Stimulated activated CD4-positive, alpha-beta T cell treated with anti-CD3 and anti-CD28 coated beads, Interleukin-12 subunit alpha, Interleukin-12 subunit beta, amount 100 ng/mL, for 48 hours (primary cell): ENCODE data around the gene GASK1B.

ENCODE experiments used
- DNase-seq, 3 donors: peaks; one replicate each; pipeline ENCODE4 v3.0.0-alpha.2; 2020; ENCODE audit warnings: low read depth in 2 of 3, low spot score in 1 of 3

Gene GASK1B

DNA sequence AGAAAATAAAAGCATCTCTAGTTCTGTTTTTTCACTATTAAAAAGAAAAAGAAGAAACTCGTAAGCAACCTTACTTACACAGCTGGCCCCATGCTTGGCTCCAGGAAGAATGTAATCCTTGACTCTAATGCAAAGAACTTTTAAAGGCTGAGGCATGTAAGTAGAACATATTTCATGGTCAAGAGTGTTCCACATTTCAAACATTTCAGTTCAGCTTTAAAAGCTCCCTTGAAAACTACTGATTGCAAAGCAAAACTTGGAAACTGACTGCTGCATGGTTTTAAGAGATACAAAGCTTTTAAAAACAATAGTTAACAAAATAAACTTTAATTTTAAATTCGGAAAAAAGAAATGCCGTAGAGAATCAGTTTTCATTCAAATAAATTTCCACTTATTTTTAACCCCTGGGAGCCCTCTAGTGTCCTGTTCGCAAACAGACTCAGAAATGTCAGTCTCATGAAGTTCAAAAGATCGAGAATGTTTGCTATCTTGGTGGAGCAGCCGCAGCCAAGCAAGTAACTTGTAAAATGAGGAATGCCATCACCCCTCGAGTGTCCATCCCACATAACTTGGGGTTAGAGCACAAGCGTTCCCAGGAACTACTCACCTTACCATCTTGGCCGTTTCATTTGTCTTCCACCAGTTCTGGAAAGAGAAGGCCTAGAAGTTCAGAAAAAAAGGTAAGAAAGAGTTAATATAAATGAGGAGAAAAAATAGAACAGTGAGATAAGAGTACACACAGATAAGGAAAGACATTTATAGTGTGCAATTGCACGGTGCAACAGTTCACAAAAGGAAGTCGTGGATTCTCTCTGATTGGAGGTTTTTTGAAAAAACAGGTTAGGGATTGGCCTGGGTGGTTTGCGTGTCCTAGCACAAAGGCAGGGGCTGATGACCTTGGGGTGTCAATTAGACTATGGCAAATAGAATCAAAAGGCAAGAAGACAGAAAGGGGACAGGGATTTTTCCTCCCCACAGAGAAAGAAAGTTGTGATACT, at the start of gene GASK1B:
Gene GASK1B (minus strand): TSS at position 765 of the 998 bp plus-strand sequence. CDS start 1,650 bp downstream, outside the sequence.
- DNase-seq = no peak

- DNase-seq = no peak
Observed at GRCh38 chr4:158219623-158220022, 46.8 kb upstream of the GASK1B start.

GRCh38 chr4:158217763-158218162, 44.9 kb upstream of the GASK1B start:
- no peak for DNase-seq

DNA sequence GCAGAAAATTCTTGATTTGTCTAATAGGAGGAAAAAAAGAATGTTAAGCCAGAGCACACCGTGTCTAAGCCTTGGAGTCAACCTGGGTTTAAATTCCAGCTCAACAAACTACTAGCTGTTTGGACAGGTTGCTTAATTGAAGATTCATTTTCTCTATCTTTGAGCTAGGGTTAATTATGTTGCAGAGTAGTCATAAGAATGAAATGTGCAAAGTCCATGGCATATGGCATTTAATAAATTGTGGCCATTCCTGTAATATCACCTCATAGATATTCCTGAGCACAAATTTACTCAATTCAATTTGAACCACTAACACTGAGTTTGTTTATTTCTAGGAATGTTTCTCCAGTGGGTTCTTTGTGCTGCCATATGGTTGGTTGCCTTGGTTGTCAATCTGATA, 42.0 kb upstream of the GASK1B start:
- no peak for DNase-seq

GRCh38 chr4:158213466-158213865, 40.6 kb upstream of the GASK1B start:
- no peak for DNase-seq

DNA sequence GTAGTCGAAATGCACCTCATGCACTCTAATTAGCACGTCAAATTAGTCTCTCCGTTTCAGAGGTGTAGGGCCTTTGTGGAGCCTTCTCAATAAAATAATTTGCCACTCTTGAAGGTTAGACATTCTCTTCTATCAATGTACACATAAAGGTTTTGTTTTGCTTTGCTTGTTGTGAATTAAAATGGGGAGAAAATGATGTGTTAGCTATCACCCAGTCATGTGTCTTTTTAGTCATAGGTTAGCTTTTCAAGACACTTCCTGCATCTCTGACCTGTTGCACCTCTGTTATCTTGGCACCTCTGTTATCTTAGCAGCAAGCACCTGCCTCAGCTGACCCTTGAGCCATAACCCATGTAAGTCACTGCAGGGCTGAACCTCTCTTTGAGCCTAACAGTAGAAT, 38.4 kb upstream of the GASK1B start:
- no peak for DNase-seq

GRCh38 chr4:158209825-158210807, 37.3 kb upstream of the GASK1B start, which contains the start of gene TMEM144:
TSS of gene TMEM144 (plus strand) at chr4:158210486. CDS start at chr4:158212668, 2,182 bp downstream.
- peak; percentile 30 to 40 (median 34) for DNase-seq

GRCh38 chr4:158208963-158209640, 36.3 kb upstream of the GASK1B start:
- no peak for DNase-seq

- no peak for DNase-seq
Observed at GRCh38 chr4:158203929-158204328, 31.1 kb upstream of the GASK1B start.

- DNase-seq = no peak
Observed at GRCh38 chr4:158203436-158203835, 30.6 kb upstream of the GASK1B start.

DNA sequence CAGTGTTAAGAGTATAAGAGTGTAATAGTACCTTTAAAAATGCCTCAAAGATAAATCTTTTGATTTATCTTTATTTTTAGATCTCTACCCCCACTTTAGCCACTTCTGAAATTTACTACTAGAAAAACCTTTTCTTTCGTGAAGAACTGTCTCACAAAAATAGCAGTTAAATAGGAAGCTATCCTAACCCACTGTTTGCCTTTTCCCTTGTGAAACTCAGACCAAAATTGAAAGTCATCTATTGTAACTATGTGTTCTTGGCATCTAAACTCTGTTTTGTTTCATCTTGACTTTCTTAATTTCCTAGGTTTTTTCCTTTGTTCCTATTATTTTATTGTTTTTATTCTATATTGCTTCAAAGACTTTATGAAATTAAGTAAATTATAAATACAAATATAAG, 29.7 kb upstream of the GASK1B start:
- no peak for DNase-seq

GRCh38 chr4:158201876-158202275, 29.1 kb upstream of the GASK1B start:
- DNase-seq = no peak

- no peak for DNase-seq
Observed at GRCh38 chr4:158201322-158201721, 28.5 kb upstream of the GASK1B start.

- no peak for DNase-seq
Observed at GRCh38 chr4:158200214-158200613, 27.4 kb upstream of the GASK1B start.

DNA sequence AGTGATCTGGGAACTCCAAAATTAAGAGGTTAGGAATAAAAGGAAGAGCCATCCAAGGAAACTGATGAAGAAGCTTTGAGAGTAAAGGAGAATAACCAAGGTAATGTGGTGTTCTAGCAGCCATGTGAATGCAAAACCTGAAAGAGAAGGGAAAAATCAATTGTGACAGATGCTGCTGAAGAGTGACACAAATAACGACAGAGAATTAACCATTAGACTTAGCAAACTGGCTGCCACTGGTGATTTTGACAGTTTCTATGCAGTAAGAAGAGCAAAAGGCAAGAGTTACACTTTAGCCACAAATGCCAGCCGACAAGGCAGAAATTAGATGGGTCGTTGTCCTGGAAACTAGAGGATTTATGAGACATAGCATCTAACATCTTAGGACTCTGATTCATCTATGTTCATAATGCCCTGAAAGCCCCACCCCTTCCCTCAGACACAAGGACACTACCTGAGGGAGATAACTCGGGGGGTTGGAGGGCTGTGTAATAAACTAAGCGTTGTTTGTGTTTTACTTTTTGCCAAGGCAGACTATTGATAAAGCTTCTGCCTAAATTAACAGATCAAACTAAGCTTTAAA, 24.5 kb upstream of the GASK1B start:
- no peak for DNase-seq

- no peak for DNase-seq
Observed at GRCh38 chr4:158195297-158195696, 22.5 kb upstream of the GASK1B start.

DNA sequence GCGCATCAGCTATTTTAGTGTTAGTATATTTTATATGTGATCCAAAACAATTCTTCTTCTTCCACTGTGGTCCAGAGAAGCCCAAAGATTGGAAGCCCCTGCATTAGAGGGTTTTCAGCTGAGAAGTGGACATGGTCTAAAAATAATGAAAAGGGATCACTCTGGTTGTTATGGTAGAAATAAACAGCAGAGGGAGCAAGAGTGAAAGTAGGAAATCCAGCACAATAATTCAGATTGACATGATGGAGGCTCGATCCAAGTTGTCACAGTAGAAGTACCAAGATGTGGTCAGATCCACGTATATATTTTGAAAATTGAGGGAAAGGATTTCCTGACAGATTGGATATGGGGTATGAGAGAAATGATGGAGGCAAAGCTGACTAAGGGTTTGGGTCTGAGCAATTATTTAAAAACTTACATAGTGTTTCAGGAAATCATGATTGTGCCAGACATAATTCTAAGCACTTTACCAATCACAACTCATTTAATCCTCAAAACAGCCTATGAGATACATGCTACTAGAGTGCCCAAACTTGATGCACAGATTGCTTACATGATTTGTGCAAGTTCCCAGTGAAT, 20.4 kb upstream of the GASK1B start:
- DNase-seq = no peak

GRCh38 chr4:158192439-158193158, 19.8 kb upstream of the GASK1B start:
- DNase-seq = no peak

DNA sequence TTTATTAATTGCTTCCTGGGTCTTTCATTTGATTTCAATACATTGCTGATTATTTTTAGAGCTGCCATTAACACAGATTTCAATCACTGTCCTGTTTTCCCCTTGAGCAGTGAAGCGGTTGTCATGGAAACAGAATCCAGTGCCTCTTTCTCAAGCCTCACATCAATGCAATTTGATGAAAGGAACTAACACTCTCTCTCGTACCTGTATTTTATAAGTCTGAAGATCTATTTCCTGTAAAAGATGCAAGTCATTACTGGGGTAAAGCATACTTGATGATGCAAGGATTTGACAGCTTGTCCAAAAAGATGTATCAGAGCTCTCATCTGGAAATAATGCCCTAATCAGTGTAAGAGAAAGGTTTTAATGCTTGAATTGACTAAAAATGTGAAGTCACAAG, 17.9 kb upstream of the GASK1B start:
- DNase-seq = no peak
